AG04450 (cell line): ENCODE data around the gene BBOF1. TPM values are rescaled to one million over a fixed set of nuclear protein-coding genes. Genes with fewer than 3 reads are reported as not detected.
"Not testable (repeated sequence)": the region's sequence is repeated elsewhere in the genome, so short reads cannot be mapped to it uniquely, and the experiment has no call there.

Experiments
- CTCF ChIA-PET: fragments of 300-600, 350-600 bp; formaldehyde crosslinking; extraction: SDS; loops from one replicate; lab custom pipeline; 2022; ENCODE audit warnings: antibody characterized with exemption, inconsistent platforms; lab: Charles Lee
- POLR2A ChIA-PET: fragments of 350-600 bp; formaldehyde crosslinking; extraction: SDS; loops from one replicate; lab custom pipeline; 2021; ENCODE audit warnings: antibody characterized with exemption, inconsistent platforms; lab: Yijun Ruan, JAX
- DNase-seq: peaks from one replicate; pipeline ENCODE4 v3.0.0-alpha.2; 2011; ENCODE audit warnings: low read depth, low spot score
- H3K27ac ChIP-seq: one replicate; pipeline ENCODE4 v1.5.1; 2012; ENCODE audit warnings: low read depth, low read length, control low read depth
- H3K27me3 ChIP-seq: one replicate; pipeline ENCODE4 v1.6.0; 2012; ENCODE audit warnings: low read length; ENCODE audit not compliant: control insufficient read depth, insufficient read depth
- H3K4me3 ChIP-seq: 2 replicates; pipeline ENCODE4 v1.5.1; 2011; ENCODE audit warnings: mild to moderate bottlenecking, low read depth, low read length, control low read depth
- H3K9me3 ChIP-seq: 2 replicates; pipeline ENCODE4 v1.5.1; 2012; ENCODE audit warnings: low read length; ENCODE audit not compliant: control insufficient read depth, insufficient read depth
- polyA minus RNA-seq: library from RNA; depleted of rRNA, polyadenylated mRNA; stranded (reverse); fragments of >200 nt; gene quantifications from 2 replicates; pipeline ENCODE4 v1.2.3, GENCODE V29; 2011; rRNA and poly(A)+ RNA removed
- polyA plus RNA-seq: library from polyadenylated mRNA; depleted of rRNA; stranded (reverse); fragments of >200 nt; gene quantifications from 2 replicates; pipeline ENCODE4 v1.2.3, GENCODE V29; 2011; rRNA removed
- TF ChIP-seq, protein P1 (sequence below): IDR thresholded peaks from 2 replicates; pipeline ENCODE4 v1.5.1; 2011; ENCODE audit warnings: low read depth, low read length, control low read depth, inconsistent platforms

BBOF1 gene
- polyA plus RNA-seq (4.8 and 6.7 TPM in 2 replicates), polyA minus RNA-seq (1.1 and 3.2 TPM in 2 replicates)

DNA sequence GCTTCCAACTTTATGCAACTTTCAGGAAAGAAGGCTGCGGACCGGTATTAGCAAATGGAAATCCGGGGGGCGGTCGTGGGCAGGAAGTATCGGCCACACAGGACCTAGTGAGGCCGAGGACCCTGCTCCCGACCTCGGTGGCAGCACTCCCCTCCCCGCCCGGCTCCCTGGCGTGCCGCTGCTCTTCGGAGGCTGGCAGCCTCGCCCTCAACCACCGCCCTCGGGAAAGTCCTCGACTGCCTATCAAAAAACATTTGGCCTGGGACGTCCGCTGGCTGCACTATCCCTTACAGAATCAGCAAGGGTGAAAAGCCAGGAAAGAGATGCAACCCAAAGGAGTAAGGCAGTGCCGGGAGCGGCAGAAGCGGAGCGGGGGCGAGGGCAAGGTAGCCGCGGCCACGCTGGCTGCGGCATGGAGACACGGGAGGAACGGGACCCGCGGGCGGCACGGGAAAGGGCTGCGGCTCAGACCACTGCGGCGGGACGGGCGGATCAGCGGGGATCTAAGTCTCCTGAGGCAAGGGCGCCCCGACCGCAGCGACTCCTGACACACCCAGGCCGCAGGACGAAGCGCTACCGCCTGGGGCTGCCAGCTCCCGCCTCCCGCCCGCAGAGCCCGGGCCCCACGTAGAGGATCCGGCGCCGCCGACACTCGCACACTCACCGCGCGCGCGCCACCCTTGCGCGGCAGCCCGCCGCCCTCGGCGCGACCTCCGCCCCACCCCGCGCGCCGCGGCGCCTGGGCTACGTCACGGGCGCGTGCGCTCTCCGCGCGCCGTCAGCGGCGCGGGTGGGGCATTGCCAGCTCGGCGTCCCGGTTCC is at the start of gene BBOF1, which contains the start of gene ENTPD5:
BBOF1 (plus strand) TSS at position 764 of the 822 bp plus-strand sequence. CDS start 130 bp downstream, outside the sequence.
ENTPD5 (minus strand) TSS at position 703 of the 822 bp plus-strand sequence. CDS start 31,186 bp downstream, outside the sequence.
- peak; percentile 46 for DNase-seq
- ChIA-PET POLR2A (interaction anchor here (0.6 to 1.4 kb wide), 4 partner anchors 13 to 133 kb away, joined by 4 to 6 read pairs (median 4); no protein-coding TSS in a partner anchor), CTCF (no interaction called here)
- H3K27ac ChIP-seq: peak within 1 kb of the TSS; percentile 94
- TF ChIP-seq, protein P1, sequence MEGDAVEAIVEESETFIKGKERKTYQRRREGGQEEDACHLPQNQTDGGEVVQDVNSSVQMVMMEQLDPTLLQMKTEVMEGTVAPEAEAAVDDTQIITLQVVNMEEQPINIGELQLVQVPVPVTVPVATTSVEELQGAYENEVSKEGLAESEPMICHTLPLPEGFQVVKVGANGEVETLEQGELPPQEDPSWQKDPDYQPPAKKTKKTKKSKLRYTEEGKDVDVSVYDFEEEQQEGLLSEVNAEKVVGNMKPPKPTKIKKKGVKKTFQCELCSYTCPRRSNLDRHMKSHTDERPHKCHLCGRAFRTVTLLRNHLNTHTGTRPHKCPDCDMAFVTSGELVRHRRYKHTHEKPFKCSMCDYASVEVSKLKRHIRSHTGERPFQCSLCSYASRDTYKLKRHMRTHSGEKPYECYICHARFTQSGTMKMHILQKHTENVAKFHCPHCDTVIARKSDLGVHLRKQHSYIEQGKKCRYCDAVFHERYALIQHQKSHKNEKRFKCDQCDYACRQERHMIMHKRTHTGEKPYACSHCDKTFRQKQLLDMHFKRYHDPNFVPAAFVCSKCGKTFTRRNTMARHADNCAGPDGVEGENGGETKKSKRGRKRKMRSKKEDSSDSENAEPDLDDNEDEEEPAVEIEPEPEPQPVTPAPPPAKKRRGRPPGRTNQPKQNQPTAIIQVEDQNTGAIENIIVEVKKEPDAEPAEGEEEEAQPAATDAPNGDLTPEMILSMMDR: no peak
- H3K27me3 ChIP-seq: no peaks in the 10 kb centered on the region
- H3K9me3 ChIP-seq: no peaks in the 10 kb centered on the region; the same call in 1 of the 2 replicates
- H3K4me3 ChIP-seq: peak within 1 kb of the TSS; percentile 89

DNA sequence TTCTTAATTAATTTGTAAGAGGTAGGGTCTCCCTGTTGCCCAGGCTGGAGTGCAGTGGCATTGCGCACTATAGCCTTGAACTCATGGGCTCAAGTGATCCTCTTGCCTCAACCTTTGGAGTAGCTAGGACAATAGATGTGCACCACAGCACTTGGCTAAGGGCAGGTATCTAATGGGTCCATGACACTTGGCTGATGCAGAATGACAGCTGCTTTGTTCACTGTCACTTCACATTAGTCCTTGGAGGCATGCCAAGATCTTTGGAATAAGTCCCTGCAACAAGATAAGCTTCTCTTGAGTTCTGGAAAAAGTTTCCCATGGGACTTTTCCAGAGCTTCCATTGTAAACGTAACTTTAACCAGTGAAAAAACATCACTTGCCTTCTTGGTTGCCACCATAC is 45.7 kb upstream of the BBOF1 start:
- H3K9me3 ChIP-seq: no peaks in the 10 kb centered on the region
- CTCF ChIA-PET: interaction anchor here (1.5 kb wide), 1 partner anchor 11 kb away, joined by 3 read pairs; no protein-coding TSS in a partner anchor
- DNase-seq: no peak
- H3K27me3 ChIP-seq: no peaks in the 10 kb centered on the region
- POLR2A ChIA-PET: no interaction called here
- TF ChIP-seq, protein P1: no peak
- H3K27ac ChIP-seq: no peak overlapping the region
- H3K4me3 ChIP-seq: no peak overlapping the region

- Histone ChIP-seq H3K4me3 (no peak overlapping the region), H3K27ac (no peak overlapping the region), H3K9me3 (no peaks in the 10 kb centered on the region), H3K27me3 (no peaks in the 10 kb centered on the region)
- DNase-seq: no peak
- POLR2A ChIA-PET: no interaction called here
- CTCF ChIA-PET: interaction anchor here (0.7 kb wide), 1 partner anchor 11 kb away, joined by 3 read pairs; no protein-coding TSS in a partner anchor
- TF ChIP-seq, protein P1: no peak
These were observed 43.0 kb upstream of the BBOF1 start for GRCh38 chr14:73976125-73976524.

- DNase-seq: peak; percentile 50
- Histone ChIP-seq H3K27ac (peak overlapping the region; percentile 42), H3K27me3 (no peaks in the 10 kb centered on the region), H3K4me3 (no peak overlapping the region), H3K9me3 (no peaks in the 10 kb centered on the region)
- ChIA-PET CTCF (no interaction called here), POLR2A (interaction anchor here (0.7 to 0.9 kb wide), 2 partner anchors 11 to 26 kb away, joined by 3 read pairs; no protein-coding TSS in a partner anchor)
- TF ChIP-seq, protein P1: no peak
These were observed 41.3 kb upstream of the BBOF1 start for GRCh38 chr14:73977896-73978295.

DNA sequence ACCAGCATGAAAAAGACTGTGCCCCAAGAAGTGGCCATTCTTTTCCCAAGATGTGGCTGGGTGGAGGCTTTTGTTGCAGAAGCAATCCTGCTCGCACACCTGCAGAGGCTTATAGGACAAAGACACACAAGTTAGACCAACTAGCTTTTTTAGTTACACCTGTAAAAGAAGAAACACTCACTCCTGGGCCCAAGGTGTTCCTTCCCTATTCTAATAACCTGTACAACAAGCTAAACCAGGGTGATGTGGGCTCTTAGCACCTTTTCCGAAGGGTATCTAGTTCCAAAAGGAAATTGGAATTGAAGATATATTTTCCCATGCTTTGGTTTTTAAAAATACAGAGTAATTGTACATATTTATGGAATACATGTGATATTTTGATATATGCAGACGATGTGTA is 31.1 kb upstream of the BBOF1 start:
- no peaks in the 10 kb centered on the region for H3K9me3 ChIP-seq
- no peak overlapping the region for H3K4me3 ChIP-seq
- TF ChIP-seq, protein P1: no peak
- CTCF ChIA-PET: no interaction called here
- POLR2A ChIA-PET: no interaction called here
- DNase-seq: no peak
- H3K27ac ChIP-seq: no peak overlapping the region
- H3K27me3 ChIP-seq: no peaks in the 10 kb centered on the region

- DNase-seq, H3K9me3 ChIP-seq, H3K27me3 ChIP-seq, POLR2A ChIA-PET, H3K4me3 ChIP-seq, CTCF ChIA-PET, H3K27ac ChIP-seq: not testable (repeated sequence)
These were observed 30.5 kb upstream of the BBOF1 start for GRCh38 chr14:73988656-73989055.
